GM03348 (cell line): ENCODE measurements around the gene CFAP299.
A peak's percentile ranks its signal among the peaks of the same experiment; 100 is the strongest.

Experiments
- DNase-seq: peaks from one replicate; pipeline ENCODE4 v3.0.0; 2012; ENCODE audit warnings: low spot score

The CFAP299 gene

DNA sequence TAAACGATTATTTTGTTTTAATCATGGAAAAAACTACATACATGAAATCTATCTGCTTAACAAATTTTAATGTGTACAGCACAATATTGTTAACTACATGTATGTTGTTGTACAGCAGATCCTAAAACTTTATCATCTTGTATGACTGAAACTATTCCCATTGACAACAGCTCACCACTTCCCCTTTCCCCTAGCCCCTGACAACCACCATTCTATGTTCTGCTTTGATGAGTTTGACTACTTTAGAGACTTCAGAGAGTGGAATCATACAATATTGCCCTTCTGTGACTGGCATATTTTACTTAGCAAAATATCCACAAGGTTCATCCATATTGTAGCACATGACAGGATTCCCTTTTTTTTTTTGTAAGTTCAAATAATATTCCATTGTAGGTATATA lies 185.9 kb downstream of the CFAP299 start:
- DNase-seq, result no peak

DNA sequence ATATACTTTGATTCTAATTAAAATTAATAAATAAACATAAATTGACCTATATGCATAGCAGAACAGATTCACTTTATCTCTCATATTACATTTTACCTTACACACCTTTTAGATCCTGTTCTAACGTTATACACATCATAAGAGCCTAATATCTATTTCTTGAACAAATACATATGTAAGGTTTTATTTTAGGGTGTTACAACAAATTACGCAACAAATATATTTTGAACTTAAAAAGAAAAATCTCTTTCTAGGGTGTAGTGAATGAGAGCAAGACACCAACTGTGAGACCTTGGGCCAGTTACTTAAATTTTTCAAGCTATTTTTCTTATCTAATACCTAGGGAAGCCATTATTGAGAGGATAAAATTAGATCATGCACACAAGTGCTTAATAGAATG lies 191.2 kb downstream of the CFAP299 start:
- no peak for DNase-seq

DNA sequence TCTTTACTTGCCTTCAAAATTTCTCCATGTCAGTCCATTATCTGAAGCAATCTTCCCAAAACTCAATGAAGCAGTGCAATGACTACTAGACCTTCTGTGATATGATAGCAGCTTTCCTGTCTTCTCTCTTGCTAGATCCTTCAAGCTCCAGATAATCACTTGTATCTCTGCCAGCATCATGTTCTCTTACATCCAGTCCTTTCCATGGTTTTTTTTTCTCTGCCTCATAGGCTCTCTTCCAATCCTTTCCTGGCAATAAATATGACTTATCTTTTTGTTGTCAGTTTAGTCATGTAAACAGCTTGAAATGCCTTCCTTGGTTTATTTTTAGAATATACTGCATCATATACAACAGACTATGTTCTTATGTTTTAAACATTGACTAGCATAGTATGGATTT lies 193.5 kb downstream of the CFAP299 start:
- no peak for DNase-seq

DNA sequence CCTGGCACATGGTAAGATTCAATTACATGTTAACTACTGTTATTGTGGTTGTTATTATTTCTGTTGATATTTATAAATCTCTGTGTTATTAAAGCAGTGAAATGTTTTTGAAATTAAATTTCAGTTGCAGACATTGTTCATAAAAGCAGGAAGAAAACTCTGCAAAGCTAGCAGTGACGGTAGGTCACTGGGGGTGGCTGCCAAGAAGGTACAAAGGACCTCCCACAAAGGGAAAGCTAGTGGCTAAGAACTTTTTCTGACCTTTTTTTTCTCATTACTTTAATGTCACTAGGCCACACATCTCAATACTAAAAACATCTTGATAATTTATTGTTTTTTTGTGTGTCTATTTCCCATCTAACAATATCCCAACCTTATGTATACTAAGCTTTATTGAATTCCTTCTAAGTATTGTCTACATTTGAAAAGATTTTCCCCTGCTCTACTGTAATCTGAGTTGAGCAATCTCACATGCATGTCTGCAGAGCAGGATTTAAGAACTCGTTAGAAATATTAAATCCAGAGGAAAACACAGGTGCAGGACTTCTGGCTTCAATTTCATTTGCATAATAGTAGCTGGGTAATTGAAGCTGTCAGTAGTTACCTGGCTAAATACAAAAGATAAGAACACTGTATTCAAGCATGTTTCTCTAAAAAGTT lies 197.3 kb downstream of the CFAP299 start:
- DNase-seq, result no peak

DNA sequence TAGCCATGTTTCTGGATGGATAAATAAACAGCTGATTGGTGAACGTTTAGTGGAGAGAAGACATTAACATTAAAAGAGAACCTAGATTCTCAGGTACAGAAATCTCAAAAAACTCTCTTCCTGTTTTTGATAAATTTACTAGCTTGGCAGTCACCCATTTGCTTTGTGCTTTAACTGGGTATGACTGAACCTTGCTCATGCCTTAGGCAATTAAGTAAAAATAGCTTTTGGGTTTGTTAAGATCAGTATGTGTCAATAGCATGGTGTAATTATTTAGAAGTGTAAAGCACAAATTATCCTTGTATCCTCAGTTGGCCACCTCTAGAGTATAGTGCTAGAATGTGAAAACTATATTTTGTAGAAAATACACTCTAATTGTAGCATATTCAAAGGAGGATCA lies 200.0 kb downstream of the CFAP299 start:
- DNase-seq, result no peak

DNA sequence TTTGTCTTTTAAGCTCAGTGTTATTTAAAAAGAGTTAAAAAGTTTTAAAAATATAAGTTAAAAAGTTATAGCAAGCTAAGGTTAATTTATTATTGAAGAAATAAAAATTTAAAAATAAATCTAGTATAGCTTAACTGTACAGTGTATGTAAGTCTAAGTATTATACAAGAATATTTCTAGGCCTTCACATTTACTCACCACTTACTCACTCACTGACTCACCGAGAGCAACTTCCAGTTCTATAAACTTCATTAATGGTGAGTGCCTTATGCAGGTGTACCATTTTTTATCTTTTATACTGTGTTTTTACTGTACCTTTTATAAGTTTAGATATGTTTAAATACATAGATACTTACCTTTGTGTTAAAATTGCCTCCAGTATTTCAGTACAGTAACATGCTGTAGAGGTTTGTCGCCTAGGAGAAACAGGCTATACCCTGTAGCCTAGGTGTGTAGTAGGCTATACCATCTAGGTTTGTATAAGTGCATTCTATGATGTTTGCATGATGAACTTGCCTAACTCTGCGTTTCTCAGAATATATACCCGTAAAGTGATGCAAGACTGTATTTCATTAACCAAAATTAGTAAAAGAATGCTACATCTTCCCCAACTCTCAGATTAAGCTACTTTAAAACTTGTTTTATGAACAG lies 202.9 kb downstream of the CFAP299 start:
- peak; percentile 3 for DNase-seq

DNA sequence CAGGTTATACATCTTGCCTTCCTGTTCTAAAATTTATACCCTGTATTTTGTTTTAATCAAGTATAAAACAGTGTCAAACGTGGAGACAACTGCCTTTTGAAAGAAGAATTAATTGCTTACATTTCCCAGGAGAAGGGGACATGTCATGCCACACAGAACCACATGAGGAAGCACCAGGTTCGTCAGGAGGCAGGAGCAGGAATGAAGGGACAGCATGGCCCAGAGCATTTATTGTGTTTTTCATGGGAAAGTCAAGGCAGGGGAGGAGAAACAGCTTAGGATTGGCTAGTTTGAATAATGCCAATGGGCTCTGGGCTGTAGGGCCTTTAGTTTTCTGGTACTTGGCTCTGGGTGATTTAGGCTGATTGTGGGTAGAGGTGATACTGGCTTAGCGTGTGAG lies 203.7 kb downstream of the CFAP299 start:
- DNase-seq, result no peak

DNA sequence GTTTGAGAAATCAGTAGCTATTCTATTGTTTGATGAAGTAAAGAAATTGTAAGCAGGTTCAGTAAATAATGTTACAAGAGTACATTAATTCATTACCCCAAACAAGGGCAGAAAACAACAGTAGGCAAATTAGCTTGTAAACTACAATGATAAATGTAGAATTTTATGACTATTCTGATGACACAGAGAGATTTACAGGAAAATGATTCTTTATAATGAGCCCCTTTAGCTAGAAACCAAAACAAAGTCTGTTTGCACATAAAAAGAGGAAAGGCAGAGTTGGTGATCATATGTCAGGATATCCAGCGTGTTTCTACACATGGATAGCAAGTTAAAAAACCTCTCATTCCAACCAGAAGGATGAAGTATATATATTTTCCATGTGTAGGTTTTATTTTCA lies 204.8 kb downstream of the CFAP299 start:
- no peak for DNase-seq

DNA sequence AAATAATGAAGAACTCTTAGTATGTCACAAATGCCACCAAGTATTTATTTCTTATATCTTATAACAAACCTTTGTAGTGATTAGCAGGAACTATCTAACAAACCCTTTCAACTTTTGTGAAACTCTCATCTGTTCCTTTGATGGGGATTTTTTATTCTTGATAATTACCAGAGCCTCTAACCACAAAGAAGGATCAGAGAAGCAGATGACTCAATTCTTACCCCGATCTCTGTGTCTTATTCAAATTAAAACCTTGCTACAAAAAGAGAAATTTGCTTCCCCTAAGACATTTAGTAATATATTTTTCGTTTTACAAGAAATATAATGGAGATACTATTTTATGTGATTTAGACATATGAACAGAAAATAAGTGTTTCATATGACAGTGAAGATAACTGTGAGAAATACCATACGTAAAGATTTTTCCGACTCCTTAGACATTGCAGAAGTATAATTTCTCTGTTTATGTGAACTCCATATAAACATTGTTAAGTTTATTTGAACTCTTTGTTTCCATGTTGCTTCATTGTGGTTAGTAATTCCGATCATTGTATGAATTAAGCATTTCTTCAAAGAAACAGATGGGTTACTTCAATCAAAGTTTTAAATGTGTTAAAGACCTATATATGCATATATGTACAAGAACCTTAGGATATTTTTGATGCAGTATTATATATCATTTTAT lies 205.4 kb downstream of the CFAP299 start:
- peak; percentile 10 for DNase-seq

DNA sequence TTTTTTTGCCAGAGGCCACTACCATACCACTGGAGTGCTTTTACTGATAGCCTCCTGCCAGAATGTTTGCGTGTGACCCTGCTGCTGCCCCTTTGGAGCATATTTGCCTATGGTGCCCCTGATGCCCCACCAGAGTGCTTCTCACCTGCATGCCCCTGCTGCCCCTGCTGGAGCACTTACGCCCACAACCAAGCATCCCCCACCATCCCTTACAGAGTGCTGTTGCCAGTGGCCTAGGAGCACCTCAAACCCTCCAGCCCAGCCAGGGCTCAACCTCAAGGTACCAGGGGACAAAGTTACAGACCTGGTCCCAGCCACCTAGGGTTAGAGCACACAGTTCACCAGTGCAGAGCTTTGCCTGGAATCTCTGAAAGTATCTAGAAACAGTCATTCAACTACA lies 207.2 kb downstream of the CFAP299 start:
- DNase-seq, result no peak

DNA sequence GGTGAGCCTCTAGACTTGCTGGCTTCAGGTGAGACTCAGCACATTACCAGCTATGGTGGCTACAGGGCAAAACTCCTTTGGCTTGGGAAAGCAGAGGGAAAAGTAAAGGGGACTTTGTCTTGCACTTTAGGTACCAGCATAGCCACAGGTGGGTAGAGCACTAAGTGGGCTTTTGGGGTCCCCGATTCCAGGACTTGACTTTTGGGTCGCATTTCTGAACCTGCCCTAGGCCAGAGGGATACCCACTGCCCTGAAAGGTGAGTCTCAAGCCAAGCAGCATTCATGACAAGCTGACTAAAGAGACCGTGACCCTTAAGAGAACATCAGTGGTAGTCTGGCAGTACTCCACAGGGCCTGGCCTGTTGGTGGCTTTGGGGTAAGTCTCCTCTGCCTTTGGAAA lies 224.8 kb downstream of the CFAP299 start:
- DNase-seq, result no peak

DNA sequence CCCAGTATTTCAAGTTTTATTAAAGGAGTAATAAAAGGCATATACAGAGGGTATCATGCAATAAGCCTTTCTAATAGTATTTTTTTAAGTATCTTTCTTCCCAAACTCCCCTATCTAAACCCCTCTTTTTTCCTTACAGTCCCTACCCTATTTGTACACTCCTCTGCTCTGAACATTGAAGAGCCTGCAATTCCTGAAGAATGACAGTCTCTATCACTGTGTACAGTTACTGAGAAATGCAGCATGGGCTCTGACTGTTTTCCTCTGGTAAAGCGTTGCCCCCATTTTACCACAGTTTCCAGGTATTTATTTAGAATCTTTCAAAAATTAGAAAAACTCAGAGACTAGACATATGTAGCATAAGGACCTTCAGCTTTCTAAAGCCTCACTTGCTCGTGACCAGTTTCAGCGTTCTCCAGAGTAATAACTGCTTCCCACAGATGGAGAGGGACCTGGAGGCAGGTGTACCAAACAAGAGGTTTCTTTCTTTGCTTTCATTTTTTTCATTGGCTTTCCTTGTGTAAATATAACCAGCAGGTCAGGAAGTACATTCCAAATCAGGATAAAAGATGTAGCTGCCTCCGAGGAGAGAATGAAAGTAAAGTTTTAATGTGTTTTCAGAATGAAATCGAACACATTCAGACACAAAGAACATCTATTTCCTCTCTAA lies 230.8 kb downstream of the CFAP299 start:
- no peak for DNase-seq

DNA sequence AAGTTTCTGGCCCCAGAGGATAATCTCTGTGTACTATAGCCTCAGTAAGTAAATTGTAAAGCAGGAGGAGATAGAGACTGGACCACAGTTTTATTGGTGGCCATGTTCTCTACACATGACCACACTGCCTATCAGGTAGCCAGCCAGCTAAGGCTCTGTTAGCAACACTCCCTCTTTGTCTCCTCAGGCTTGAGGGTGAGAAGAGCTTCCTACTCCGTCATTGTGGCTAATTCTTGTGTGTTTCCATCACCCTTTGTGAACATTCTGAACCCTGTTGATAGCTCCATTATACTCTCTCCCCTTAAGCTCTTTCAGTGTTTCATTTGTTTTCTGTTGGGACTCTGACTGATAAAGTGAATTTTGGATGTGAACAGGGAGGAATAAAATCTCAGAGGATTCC lies 233.4 kb downstream of the CFAP299 start:
- no peak for DNase-seq

DNA sequence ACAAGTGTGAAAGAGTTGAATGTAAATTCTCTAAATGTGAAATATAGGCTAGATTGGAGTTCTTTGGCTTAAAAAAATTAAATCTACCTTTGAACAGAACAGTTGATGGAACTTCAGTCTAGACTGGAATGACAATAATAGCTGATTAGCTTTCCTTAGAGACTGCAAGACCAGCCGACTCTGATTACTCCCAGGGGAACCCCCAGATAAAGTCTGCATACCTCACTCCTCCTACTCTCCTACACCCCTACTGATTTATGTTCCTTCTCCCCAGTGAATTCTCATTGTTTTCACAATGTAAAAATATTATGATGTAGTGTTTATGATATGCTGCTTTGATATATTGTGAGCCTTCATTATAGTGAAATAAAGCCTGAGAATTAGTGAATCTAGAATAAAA lies 241.3 kb downstream of the CFAP299 start:
- DNase-seq, result peak; percentile 13

DNA sequence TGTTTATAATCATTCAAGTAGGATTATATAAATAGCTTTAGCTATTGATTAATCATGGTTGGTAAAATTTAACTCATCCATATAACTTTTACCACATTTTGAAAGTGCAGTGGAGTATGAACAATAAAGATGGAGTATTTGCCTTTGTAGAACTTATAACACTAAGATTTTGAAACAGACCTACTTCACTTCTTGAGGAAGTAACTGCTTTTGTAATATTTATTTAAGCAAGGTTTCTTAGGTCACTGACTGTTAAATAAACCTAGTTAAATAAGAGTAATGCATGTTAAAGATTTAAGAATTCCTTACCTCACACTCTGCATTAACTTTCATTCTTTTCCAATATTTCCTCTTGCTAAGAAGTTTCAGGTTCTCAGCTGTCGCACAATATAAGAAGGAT lies 242.5 kb downstream of the CFAP299 start:
- no peak for DNase-seq

DNA sequence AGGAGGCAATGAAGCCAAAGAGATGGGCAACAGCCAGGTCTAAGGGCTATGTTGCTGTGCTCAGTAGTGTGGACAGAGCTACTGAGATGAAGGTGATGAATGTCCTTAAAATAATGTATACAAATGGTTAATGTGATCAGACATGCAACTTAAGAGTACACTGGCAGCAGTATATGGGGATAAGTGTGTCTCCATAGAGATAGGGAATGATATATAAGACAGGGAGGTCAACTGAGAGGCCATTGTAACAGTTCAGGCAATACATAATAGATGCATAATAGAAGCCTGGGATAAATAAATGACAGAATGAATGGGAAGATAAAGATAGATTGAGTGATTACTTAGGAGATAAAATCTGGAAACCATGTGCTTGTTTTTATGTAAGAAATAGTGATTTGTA lies 250.0 kb downstream of the CFAP299 start:
- DNase-seq, result no peak

DNA sequence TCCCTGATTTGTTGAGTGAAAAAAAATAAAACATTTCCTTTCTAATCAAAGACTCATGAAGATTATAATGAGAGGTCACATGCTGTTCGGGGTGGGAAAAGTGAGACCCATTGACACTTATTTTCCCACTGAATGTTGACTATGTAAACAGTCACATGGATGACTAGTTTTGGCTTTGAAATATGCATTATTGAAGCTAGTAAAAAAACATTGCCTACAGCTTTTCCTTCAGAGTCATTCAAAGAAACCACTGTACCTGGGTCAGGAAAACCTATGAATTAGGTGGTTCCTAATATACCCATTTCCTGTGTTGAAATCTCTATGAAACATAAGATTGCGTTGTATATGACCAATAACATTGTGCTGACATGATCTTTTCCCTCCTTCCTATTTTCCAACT lies 251.2 kb downstream of the CFAP299 start:
- DNase-seq, result no peak

DNA sequence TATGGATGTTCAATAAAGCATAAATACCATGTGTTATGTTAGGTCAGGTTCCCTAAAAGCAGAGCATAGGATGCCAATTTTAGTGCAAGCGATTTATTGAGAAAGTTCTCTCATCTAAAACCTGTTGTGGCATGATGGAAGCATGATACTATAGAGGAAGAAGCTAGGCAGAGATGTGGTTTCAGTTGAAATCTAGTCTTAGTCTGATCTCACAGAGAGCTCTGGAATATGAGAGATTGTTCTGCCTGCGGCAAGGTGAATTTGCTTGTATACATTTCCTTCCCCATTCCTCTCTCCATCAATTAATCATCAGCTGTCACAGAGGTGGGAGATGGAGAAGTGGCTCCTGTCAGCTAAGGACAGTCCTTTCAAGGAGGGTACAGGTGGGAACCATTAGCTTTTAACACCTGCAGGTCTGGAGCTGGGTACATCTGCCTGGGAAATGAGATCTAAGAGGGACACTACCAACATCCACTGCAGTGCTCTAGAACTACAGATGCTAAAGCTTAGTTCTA lies 252.4 kb downstream of the CFAP299 start:
- no peak for DNase-seq

DNA sequence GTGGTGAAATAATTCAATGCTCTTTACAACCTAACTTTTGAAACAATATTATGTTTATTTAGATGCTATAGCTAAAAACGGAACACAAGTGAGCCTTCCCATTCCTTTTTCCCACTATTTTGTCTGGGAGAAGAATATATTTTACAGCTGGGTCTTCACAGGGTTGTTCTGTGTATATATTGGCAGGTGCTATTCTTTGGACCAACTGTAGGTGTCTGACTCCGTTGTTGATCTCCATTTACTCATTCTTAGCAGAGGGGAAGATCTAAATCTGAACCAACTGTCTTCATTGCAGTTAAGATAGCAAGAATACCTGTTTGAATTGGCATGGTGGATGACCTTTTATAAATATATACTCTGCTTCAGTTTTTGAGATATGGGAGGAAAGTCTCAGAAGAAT lies 257.4 kb downstream of the CFAP299 start:
- DNase-seq, result no peak

DNA sequence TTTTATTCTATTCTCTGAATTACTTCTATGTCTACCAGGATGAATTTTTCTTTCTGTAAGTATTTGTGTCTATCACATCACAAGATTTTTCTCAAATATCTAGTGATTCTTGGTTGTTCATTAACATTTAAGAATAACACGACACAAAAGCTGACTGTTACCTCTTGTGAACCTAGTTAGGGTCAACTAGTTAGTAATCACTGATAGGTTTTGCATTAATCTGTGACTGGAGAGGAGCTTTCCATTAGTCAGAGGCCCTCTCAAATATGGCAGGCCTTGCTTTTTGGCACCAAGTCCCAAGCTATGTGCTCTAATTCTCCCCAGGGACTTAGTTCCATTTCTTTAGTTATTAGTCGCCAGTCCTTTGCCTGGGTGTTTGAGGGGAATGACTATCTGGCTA lies 259.2 kb downstream of the CFAP299 start:
- no peak for DNase-seq

DNA sequence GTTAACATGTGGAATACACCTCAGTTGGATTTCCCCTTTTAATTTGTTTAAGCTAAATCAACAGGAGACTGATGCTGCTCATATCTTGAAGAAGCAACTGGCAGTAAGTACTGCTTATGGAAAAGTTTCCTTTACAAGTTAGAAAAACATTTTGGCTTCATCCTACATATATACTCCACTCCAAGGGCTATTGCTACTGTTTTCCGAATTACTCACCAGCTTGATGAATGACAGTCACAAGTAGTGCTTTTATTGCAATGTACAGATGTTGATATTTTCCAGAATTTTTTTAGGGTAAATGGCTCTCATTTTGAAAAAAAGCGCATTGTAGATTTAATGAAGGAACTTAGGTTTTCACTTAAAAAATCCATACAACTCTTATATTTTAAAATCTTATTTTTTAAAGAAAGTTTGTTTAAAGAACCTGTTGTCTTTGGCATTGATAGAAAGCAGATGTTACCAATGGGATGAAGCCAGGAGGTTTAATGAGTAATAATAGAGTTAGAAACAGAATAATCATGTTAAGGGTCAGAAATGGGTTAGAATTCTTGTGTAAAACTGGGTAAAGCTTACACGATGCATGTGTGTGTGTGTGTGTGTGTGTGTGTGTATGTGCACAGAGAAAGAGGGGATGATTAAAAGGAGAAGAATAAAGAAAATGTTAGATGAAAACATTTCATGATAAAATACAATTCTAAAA lies 272.9 kb downstream of the CFAP299 start:
- DNase-seq, result peak; percentile 25

DNA sequence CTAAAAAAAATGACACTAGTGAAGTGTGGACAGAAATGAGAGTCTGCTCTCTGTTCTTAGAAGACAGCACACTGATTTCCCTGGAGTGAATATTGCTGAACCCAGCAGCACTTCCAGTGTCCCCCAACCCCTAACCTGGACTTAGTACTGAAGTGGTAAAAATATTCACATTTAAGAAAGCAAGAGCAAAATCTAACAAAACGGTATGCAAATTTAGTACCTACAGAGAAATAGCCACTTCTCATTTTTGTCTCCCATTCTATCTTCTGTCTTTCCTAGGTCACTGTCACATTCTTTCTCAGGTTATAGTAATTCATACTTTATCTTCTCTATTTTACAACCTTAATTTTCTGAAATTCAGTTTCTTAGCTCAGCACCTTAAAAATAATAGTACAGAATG lies 274.7 kb downstream of the CFAP299 start:
- DNase-seq, result no peak
